ENCODE results near the gene MED13L.

Gene MED13L

DNA sequence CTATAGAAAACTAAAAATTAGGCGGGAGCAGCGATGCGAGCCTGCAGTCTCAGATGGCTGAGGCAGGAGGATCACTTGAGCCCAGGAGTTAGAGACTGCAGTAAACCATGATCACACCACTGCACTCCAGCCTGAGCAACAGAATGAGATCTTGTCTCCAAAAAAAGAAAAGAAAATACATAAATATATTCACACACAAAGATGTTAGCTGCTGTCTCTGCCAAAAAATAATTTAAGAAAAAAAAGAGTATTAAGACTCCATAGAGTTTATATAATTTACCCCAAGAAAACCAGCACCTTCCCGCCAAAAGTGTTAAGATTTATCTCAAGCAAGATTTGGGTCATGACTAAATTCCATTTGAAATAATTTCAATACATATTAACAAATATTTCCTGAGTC lies 102.6 kb downstream of the MED13L start:
- Mint-ChIP-seq H3K9me3 (no peaks in the 10 kb centered on the region), H3K4me1 (ENCODE audit: low read depth) (peaks cover 53% of the 10 kb centered on the region), H3K36me3 (ENCODE audit: low read depth) (no peaks in the 10 kb centered on the region), H3K27me3 (no peaks in the 10 kb centered on the region), H3K27ac (no peak overlapping the region), H3K4me3 (no peak overlapping the region)
- intact Hi-C loops (cut with micrococcal nuclease) = no loop called here

DNA sequence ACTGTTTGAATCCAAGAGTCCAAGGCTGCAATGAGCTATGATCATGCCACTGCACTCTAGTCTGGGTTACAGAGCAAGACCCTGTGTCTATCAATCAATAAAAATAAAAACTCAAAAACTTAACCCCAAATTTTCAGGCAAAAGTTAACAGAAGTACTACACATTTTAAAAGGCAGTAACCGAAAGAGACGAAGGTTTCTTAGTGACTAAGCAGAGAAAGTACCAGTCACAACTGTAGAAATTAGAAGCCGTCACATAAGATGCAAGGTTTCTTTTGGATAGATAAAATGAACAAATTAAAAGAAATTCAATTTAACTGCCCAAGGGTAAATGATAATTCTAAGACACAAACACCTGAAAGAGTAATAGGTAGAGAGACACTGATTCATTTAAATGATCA lies 103.5 kb downstream of the MED13L start:
- Mint-ChIP-seq H3K4me1 (ENCODE audit: low read depth) (peaks cover 49% of the 10 kb centered on the region), H3K27me3 (no peaks in the 10 kb centered on the region), H3K27ac (no peak overlapping the region), H3K36me3 (ENCODE audit: low read depth) (no peaks in the 10 kb centered on the region), H3K4me3 (no peak overlapping the region), H3K9me3 (no peaks in the 10 kb centered on the region)
- intact Hi-C loops (cut with micrococcal nuclease) = no loop called here

DNA sequence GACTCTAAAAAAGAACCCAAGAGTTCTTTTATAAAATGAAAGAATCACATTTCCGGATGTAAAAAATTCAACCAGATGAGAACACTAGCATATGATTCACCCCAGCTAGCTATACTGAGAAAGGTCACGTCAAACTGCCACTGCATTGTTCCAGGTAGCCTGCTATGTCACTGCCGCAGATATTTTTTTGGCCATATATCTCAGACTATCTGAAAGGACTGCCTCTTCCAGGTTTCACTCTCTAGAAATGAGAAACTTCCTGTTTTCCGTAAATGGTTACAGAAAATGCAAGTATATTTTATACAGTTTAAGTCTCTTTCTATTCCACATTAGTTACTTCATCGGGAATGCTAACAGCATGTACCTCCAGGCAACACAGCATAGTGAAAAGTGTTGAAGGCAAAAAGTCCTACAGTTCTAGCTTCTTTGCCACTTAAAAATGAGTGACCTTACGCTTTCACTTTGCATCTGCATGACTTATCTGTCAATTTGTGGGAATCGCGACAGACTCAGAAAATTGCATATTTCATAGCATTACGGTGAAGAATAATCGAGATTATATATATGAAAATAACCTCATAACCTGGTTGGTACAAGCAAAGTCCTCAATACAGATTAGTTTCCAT lies 105.2 kb downstream of the MED13L start:
- intact Hi-C loops (cut with micrococcal nuclease) = no loop called here
- Mint-ChIP-seq H3K4me3 (peak overlapping the region; percentile 43), H3K27me3 (no peaks in the 10 kb centered on the region), H3K36me3 (ENCODE audit: low read depth) (no peaks in the 10 kb centered on the region), H3K4me1 (ENCODE audit: low read depth) (peaks cover 49% of the 10 kb centered on the region), H3K27ac (peak overlapping the region; percentile 46), H3K9me3 (no peaks in the 10 kb centered on the region)

DNA sequence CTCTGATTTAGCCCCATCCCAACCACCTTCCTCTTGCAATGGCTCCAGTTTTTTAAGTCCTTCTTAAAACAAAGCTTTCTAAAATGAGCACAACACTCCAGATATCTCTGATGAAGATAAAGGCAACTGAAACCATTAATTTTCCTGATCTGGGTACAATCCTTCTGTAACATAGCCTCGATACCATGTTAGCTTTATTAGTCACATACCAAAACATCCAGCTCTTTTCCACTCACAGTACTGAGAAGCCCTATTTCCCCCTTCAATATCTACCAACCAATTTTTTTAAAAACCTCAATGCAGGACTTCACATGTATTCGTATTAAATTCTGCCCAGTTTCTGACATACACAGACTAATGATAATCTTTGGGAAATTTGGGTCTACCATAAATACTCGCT lies 105.9 kb downstream of the MED13L start:
- peaks cover 43% of the 10 kb centered on the region for H3K4me1 Mint-ChIP-seq (ENCODE audit: low read depth)
- H3K27ac Mint-ChIP-seq = peak overlapping the region; percentile 46
- H3K36me3 Mint-ChIP-seq (ENCODE audit: low read depth) = no peaks in the 10 kb centered on the region
- no peak overlapping the region for H3K4me3 Mint-ChIP-seq
- no peaks in the 10 kb centered on the region for H3K9me3 Mint-ChIP-seq
- no peaks in the 10 kb centered on the region for H3K27me3 Mint-ChIP-seq
- intact Hi-C loops (cut with micrococcal nuclease) = no loop called here

DNA sequence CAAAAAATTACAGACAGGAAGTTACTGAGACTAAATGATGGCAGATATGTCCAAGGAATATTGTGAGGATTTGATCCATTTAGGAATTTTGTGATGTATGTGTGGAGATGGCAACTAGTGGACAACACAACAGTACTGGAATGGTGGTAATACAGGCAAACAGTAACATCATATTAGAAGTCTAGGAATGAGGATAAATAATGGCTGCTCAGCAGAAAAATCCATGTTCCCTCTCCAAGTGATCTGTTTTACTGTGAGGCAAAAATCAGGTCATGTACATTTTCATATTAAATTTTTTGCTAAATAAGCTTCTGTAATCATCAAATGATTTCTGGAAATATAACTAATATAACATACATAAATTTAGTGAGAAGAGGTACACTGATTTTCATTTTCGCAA lies 108.4 kb downstream of the MED13L start:
- Mint-ChIP-seq H3K27ac (no peak overlapping the region), H3K4me3 (no peak overlapping the region), H3K36me3 (ENCODE audit: low read depth) (no peaks in the 10 kb centered on the region), H3K27me3 (no peaks in the 10 kb centered on the region), H3K9me3 (no peaks in the 10 kb centered on the region), H3K4me1 (ENCODE audit: low read depth) (peaks cover 53% of the 10 kb centered on the region)
- intact Hi-C loops (cut with micrococcal nuclease) = no loop called here

DNA sequence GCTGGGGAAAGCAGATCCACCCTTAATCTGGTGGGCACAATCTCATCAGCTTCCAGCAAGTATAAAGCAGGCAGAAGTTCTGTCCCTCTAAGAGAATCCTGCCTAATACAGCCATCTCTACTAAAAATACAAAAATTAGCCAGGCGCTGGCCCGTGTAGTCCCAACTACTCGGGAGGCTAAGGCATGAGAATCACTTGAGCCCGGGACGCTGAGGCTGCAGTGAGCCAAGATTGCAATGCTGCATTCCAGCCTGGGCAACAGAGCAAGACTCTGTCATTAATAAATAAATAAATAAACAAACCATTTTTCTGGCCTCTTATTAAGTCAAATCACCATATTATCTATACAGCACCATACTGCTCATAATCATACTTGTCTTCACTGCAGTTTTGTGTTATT lies 111.2 kb downstream of the MED13L start:
- no peak overlapping the region for H3K4me3 Mint-ChIP-seq
- intact Hi-C loops (cut with micrococcal nuclease) = no loop called here
- H3K4me1 Mint-ChIP-seq (ENCODE audit: low read depth) = peaks cover 34% of the 10 kb centered on the region
- no peaks in the 10 kb centered on the region for H3K36me3 Mint-ChIP-seq (ENCODE audit: low read depth)
- H3K27ac Mint-ChIP-seq = no peak overlapping the region
- no peaks in the 10 kb centered on the region for H3K9me3 Mint-ChIP-seq
- H3K27me3 Mint-ChIP-seq = no peaks in the 10 kb centered on the region

DNA sequence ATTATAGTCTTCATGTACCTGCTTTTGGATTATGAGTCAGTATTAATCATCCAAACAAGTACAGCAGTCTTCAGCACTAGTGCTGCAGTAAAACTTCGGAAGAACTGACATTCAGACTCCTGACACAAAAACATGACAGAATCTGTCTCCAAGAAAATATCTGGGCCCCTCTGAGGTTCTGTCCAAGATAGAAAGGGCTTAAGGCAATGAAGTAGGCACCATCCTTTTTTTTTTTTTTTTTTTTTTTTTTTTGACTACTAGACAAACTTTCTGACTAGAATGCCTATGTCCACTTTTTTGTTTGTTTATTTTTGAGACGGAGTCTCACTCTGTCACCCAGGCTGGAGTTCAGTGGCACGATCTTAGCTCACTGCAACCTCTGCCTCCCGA lies 112.5 kb downstream of the MED13L start:
- Mint-ChIP-seq H3K4me3 (no peak overlapping the region), H3K27me3 (no peaks in the 10 kb centered on the region), H3K36me3 (ENCODE audit: low read depth) (no peaks in the 10 kb centered on the region), H3K27ac (no peak overlapping the region), H3K4me1 (ENCODE audit: low read depth) (peaks cover 31% of the 10 kb centered on the region), H3K9me3 (no peaks in the 10 kb centered on the region)
- intact Hi-C loops (cut with micrococcal nuclease) = no loop called here

DNA sequence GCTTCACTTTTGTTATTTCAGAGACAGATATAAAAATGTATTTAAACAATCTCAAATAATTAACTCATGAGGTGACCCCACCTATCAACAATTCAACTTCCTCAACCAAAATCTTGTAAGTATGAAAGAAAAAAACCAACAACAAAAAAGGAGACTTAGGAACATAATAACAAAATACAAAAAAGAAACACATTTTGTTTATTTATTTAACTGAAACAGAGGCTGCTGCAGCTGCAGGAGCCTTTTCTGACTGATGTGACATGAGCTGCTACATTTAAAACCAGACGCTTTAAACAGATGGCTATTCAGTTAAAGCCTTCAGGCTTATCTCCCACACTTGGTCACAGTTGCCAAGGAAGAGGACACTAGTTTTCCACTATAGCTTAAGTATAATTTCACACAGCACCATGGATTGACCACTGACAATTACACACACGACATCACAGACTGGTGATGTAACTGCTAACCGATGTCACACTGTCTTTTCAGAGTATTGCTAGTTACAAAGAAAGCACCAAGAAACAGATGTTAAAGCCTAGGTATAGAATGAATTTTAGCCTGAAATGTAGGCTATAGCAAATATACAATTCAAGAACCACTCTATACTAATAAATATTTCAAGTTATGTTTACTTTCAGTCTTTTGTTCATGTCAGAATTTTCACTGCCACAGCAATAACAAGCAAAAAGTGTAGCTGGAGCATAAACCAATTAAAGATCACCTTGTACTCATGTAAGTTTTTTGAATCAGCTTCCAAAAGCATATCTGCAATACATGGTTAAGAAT lies 113.0 kb downstream of the MED13L start:
- H3K36me3 Mint-ChIP-seq (ENCODE audit: low read depth) = no peaks in the 10 kb centered on the region
- no peaks in the 10 kb centered on the region for H3K27me3 Mint-ChIP-seq
- intact Hi-C loops (cut with micrococcal nuclease) = no loop called here
- H3K4me1 Mint-ChIP-seq (ENCODE audit: low read depth) = peaks cover 31% of the 10 kb centered on the region
- no peak overlapping the region for H3K4me3 Mint-ChIP-seq
- no peaks in the 10 kb centered on the region for H3K9me3 Mint-ChIP-seq
- H3K27ac Mint-ChIP-seq = no peak overlapping the region

DNA sequence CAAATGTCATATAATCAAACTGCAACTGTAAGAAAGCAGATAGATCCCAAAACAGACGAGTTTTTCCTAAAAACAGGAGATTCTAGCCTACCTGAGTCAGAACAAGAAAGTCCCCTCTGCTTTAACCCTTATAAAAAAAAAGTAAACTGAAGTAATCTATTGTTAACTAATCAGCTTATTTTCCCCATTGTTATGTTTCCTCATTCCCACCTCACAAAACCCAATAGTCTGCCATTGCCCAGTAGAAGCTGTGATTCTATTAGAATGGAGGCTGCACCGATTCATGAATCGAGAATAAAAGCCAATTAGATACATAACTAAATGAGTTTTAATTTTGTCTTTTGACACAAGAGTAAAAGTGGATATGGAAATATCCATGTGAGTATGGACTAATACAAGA lies 115.4 kb downstream of the MED13L start:
- Mint-ChIP-seq H3K9me3 (no peaks in the 10 kb centered on the region), H3K27ac (no peak overlapping the region), H3K36me3 (ENCODE audit: low read depth) (no peaks in the 10 kb centered on the region), H3K4me3 (no peak overlapping the region), H3K4me1 (ENCODE audit: low read depth) (peaks cover 43% of the 10 kb centered on the region), H3K27me3 (no peaks in the 10 kb centered on the region)
- intact Hi-C loops (cut with micrococcal nuclease) = no loop called here

DNA sequence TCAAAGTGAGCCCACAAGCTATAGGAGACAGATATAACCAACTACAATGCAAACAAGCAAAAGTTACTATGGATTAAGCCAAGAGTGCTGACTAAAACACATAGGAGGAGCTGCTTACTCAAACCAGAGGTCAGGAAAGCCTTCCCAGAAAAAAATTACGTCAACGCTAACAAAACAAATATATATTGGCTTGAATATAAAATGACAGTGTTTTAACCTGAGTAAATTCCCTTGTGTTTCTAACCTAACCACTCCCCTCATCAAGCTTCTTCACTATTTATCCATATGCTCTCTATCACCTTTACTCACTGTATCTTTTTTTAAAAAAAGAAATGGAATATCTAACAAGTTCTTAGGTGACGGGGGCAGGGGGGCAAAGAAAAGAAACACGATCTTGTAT lies 115.9 kb downstream of the MED13L start:
- H3K36me3 Mint-ChIP-seq (ENCODE audit: low read depth) = no peaks in the 10 kb centered on the region

DNA sequence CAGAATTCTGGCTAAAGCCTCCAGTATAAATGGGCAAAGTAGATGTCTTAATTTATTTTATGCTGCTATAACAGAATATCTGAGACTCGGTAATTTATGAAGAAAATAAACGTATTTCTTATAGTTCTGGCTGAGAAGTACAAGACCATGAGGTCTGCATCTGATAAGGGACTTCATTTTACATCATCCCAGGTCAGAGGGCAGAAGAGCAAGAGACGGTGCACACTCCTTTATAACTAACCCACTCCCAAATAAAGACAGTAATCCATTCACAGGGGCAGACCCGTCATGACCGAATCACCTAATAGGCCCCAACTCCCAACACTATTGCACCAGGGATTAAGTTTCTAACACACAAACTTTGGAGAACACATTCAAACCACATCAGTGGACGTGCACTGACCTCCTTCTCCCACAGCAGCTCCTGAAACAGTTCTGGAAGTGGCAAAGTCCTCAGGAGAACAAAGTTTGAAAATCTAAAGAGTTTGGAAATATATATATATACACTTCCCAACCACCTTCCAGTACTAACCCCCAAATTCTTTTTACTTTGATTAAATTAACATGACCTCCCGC lies 116.5 kb downstream of the MED13L start:
- intact Hi-C loops (cut with micrococcal nuclease) = no loop called here
- Mint-ChIP-seq H3K27ac (no peak overlapping the region), H3K4me1 (ENCODE audit: low read depth) (peaks cover 36% of the 10 kb centered on the region), H3K36me3 (ENCODE audit: low read depth) (no peaks in the 10 kb centered on the region), H3K9me3 (no peaks in the 10 kb centered on the region), H3K27me3 (no peaks in the 10 kb centered on the region), H3K4me3 (no peak overlapping the region)

More for the DNA sequence above, 115.9 kb downstream of the MED13L start:
- Mint-ChIP-seq H3K9me3 (no peaks in the 10 kb centered on the region), H3K4me1 (ENCODE audit: low read depth) (peaks cover 42% of the 10 kb centered on the region), H3K4me3 (no peak overlapping the region), H3K27me3 (no peaks in the 10 kb centered on the region), H3K27ac (no peak overlapping the region)
- intact Hi-C loops (cut with micrococcal nuclease) = no loop called here

DNA sequence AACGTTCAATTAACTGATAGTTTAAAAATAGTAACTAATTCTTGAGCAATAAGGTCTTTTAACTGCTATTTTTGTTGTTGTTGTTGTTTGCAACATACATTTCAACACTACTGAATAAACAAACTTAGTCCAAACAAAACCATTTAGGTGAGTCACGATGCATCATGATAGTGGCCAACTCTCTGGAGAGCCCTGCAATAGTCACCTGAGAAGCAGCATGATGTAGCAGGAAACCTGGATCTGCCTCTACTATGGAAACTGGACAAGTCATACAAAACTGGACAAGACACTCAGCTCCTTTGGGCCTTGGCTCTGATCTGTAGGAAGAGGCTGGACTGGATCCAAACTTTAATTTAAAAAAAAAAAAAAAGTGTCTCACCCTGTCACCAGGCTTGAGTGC lies 117.3 kb downstream of the MED13L start:
- no peaks in the 10 kb centered on the region for H3K9me3 Mint-ChIP-seq
- intact Hi-C loops (cut with micrococcal nuclease) = no loop called here
- no peak overlapping the region for H3K27ac Mint-ChIP-seq
- no peaks in the 10 kb centered on the region for H3K27me3 Mint-ChIP-seq
- H3K4me1 Mint-ChIP-seq (ENCODE audit: low read depth) = peaks cover 29% of the 10 kb centered on the region
- H3K36me3 Mint-ChIP-seq (ENCODE audit: low read depth) = no peaks in the 10 kb centered on the region
- no peak overlapping the region for H3K4me3 Mint-ChIP-seq

DNA sequence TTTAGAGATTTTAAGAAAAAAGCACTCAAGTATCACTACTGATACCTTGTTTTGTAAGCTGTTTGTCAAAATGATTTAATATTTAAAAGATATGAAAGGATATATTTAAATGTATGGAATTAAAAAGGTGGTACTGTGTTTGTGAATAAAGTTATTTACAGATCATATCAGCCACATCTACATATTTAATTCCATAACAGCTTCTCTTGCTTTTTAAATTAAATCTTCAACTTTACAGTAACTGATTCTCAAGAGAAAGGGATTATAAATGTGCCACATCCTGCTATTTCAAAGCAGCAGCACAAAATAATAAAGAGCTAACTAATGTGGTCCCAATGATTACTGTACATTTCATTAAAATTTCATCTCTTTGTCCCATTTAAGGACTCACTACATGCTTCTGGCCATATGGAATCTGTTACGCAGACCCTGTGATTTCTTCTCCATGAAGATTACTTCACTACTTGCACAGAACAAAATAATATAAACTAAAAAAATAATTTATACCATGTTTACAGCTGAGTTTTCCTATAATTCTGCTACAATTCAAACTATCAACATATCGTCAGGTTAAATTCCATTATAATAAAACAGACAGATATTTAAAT lies 117.8 kb downstream of the MED13L start:
- Mint-ChIP-seq H3K36me3 (ENCODE audit: low read depth) (no peaks in the 10 kb centered on the region), H3K4me1 (ENCODE audit: low read depth) (peaks cover 25% of the 10 kb centered on the region), H3K27ac (no peak overlapping the region), H3K27me3 (no peaks in the 10 kb centered on the region), H3K9me3 (no peaks in the 10 kb centered on the region), H3K4me3 (no peak overlapping the region)
- intact Hi-C loops (cut with micrococcal nuclease) = no loop called here

DNA sequence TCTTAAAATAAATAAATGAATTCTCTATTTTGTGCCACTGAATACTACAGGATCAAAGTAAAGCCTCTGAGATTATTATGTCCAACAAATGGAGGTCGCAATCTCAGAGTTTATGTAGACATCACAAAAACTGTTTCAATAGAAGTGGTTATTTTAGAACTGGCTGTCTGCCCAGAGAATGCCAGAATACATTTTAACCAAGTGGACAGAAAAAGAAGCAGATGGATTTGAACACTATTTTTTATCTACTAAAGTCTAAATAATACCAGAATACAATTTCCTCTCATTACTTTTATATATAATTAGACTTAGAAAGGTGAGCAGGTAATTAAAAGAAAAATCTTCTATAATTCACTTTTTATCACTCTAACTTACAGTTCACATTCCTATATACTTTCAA lies 118.3 kb downstream of the MED13L start:
- Mint-ChIP-seq H3K4me3 (no peak overlapping the region), H3K36me3 (ENCODE audit: low read depth) (no peaks in the 10 kb centered on the region), H3K9me3 (no peaks in the 10 kb centered on the region), H3K27ac (no peak overlapping the region), H3K4me1 (ENCODE audit: low read depth) (peaks cover 20% of the 10 kb centered on the region), H3K27me3 (no peaks in the 10 kb centered on the region)
- intact Hi-C loops (cut with micrococcal nuclease) = no loop called here
